Motor neuron (in vitro differentiated cells): ENCODE data around the gene SMC1B. TPM values are rescaled to one million over a fixed set of nuclear protein-coding genes. Genes with fewer than 3 reads are reported as not detected.

Experiments used
- total RNA-seq, 8 experiments: library from RNA; unstranded; fragments of 300-600 nt; gene quantifications; 2 replicates each; pipeline versions ENCODE4 v1.2.3 to v1.2.4, GENCODE V29; 2022

SMC1B gene
- total RNA-seq, 8 experiments from 2014 or later: 0.05 to 0.21 (median 0.09) TPM; not detected in 1

Other genes starting within 250 kb of the SMC1B start
- gene NUP50, start 249.7 kb downstream of the SMC1B start, total RNA-seq: 10 to 100 TPM; 19.5 to 55.9 (median 29.1) TPM
- gene KIAA0930, start 172.7 kb downstream of the SMC1B start, total RNA-seq: 10 to 100 TPM; 16.1 to 48.8 (median 21.6) TPM
- gene UPK3A, start 128.7 kb downstream of the SMC1B start, total RNA-seq: not detected
- gene FAM118A, start 103.7 kb downstream of the SMC1B start, total RNA-seq: 100 to 1,000 TPM in 1 of 8 experiments, 10 to 100 TPM in 7; 11.3 to 131 (median 16.0) TPM
- gene RIBC2, start 94 bp upstream of the SMC1B start, total RNA-seq: 1 to 10 TPM in 3 of 8 experiments, under 1 TPM in 4, not detected in 1; 0.43 to 2.9 (median 0.92) TPM
- 10 to 100 TPM in 3 of 8 experiments, 1 to 10 TPM in 5; 1.2 to 67.4 (median 4.5) TPM for gene FBLN1, start 89.3 kb upstream of the SMC1B start, total RNA-seq